B cell (primary cell): ENCODE measurements around the gene CENPVL3.

Experiments used
- EZH2 ChIP-seq: IDR thresholded peaks from 2 replicates; pipeline ENCODE4 v1.6.1; 2012; ENCODE audit warnings: borderline replicate concordance, low read depth, mild to moderate bottlenecking, moderate library complexity, low read length; ENCODE audit not compliant: insufficient read depth, poor library complexity, severe bottlenecking
- TF ChIP-seq, protein P1 (sequence below): fragments of 200-600 bp; IDR thresholded peaks from one replicate; pipeline ENCODE4 v1.8.0; 2022; ENCODE audit warnings: antibody characterized with exemption, mild to moderate bottlenecking

- TF ChIP-seq, protein P1, sequence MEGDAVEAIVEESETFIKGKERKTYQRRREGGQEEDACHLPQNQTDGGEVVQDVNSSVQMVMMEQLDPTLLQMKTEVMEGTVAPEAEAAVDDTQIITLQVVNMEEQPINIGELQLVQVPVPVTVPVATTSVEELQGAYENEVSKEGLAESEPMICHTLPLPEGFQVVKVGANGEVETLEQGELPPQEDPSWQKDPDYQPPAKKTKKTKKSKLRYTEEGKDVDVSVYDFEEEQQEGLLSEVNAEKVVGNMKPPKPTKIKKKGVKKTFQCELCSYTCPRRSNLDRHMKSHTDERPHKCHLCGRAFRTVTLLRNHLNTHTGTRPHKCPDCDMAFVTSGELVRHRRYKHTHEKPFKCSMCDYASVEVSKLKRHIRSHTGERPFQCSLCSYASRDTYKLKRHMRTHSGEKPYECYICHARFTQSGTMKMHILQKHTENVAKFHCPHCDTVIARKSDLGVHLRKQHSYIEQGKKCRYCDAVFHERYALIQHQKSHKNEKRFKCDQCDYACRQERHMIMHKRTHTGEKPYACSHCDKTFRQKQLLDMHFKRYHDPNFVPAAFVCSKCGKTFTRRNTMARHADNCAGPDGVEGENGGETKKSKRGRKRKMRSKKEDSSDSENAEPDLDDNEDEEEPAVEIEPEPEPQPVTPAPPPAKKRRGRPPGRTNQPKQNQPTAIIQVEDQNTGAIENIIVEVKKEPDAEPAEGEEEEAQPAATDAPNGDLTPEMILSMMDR = no peak
- no peak for TF ChIP-seq EZH2
These were observed 12.3 kb downstream of the CENPVL3 start for GRCh38 chrX:51606446-51606845.
